Esophagus muscularis mucosa (tissue), 4 donors: ENCODE measurements around the gene POLR2J. TPM values are rescaled to one million over a fixed set of nuclear protein-coding genes. Genes with fewer than 3 reads are reported as not detected.

Experiments
- DNase-seq: peaks from one replicate; pipeline ENCODE4 v3.0.0-alpha.2; 2017; ENCODE audit errors: extremely low spot score
- H3K27ac ChIP-seq, 4 donors: fragments of 200-600 bp; sonication (generic); replicated peaks in 1 of 4; 1 replicate in 3 of 4; 2 replicates in 1 of 4; pipeline ENCODE4 v1.5.1; 2016 to 2019; ENCODE audit warnings: mild to moderate bottlenecking in 1 of 4
- H3K27me3 ChIP-seq, 4 donors: fragments of 200-600 bp; sonication (generic); one replicate each; pipeline versions ENCODE4 v1.5.1 to v1.6.0; 2016 to 2019
- H3K36me3 ChIP-seq, 4 donors: fragments of 200-600 bp; sonication (generic); one replicate each; pipeline ENCODE4 v1.5.1; 2016 to 2019
- H3K4me1 ChIP-seq, 4 donors: fragments of 200-600 bp; sonication (generic); one replicate each; pipeline ENCODE4 v1.5.1; 2016 to 2019
- H3K4me3 ChIP-seq, 4 donors: fragments of 200-600 bp; sonication (generic); 1 replicate in 2 of 4; 2 replicates in 2 of 4; pipeline ENCODE4 v1.5.1; 2016 to 2019; ENCODE audit warnings: mild to moderate bottlenecking in 4 of 4, moderate library complexity in 1 of 4
- H3K9me3 ChIP-seq, 4 donors: fragments of 200-600 bp; sonication (generic); 1 replicate in 3 of 4; 2 replicates in 1 of 4; pipeline ENCODE4 v1.5.1; 2016 to 2019
- CTCF ChIP-seq, 3 experiments: fragments of 200-600 bp in 2 of 3; fragments of 450-650 bp in 1 of 3; sonication (generic) in 2 of 3; IDR thresholded peaks; one replicate each; pipeline ENCODE4 v1.5.1; 2017 to 2019; ENCODE audit warnings: antibody characterized with exemption in 3 of 3, mild to moderate bottlenecking in 2 of 3, moderate library complexity in 1 of 3
- EP300 ChIP-seq: sonication (generic); formaldehyde crosslinking; IDR thresholded peaks from one replicate; pipeline ENCODE4 v1.6.1; 2017; ENCODE audit warnings: antibody characterized with exemption
- POLR2A ChIP-seq: fragments of 450-650 bp; IDR thresholded peaks from one replicate; pipeline ENCODE4 v1.6.1; 2017; ENCODE audit warnings: antibody characterized with exemption, moderate library complexity, mild to moderate bottlenecking, low read depth
- POLR2AphosphoS5 ChIP-seq, 2 donors: sonication (generic); formaldehyde crosslinking; IDR thresholded peaks; one replicate each; pipeline ENCODE4 v1.6.1; 2017; ENCODE audit warnings: antibody characterized with exemption in 2 of 2
- WGBS: methylation state at CpG from one replicate; pipeline ENCODE4 v1.1.5; 2018; 5-methylcytosine and 5-hydroxymethylcytosine counted together
- intact Hi-C: fragments of 100-400 bp; cut with DNase I; formaldehyde crosslinking; loops from one replicate; pipeline ENCODE4 v1.15.1; 2023
- total RNA-seq, 4 donors: library from RNA; depleted of rRNA; stranded (reverse); fragments of >200 nt; gene quantifications; one replicate each; pipeline versions ENCODE4 v1.1.0 to v1.2.1, GENCODE V29; 2016

The POLR2J gene
- total RNA-seq, 4 donors from 2014 or later = 20.7 to 31.1 (median 25.8) TPM

DNA sequence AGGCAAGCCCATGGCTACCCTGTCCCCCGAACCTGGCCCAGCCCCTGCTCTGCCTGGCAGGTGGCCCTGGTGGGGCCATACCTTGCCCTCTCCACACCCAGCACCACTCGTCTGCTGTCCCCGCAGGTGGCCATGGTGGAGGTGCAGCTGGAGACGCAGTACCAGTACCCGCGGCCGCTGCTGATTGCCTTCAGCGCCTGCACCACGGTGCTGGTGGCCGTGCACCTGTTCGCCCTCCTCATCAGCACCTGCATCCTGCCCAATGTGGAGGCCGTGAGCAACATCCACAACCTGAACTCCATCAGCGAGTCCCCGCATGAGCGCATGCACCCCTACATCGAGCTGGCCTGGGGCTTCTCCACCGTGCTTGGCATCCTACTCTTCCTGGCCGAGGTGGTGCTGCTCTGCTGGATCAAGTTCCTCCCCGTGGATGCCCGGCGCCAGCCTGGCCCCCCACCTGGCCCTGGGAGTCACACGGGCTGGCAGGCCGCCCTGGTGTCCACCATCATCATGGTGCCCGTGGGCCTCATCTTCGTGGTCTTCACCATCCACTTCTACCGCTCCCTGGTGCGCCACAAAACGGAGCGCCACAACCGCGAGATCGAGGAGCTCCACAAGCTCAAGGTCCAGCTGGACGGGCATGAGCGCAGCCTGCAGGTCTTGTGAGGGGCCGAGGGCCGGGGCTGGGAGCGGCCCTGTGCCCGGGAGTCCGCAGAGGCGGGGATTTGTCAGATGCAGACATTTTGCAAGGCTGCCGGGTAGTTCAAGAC lies 32.1 kb downstream of the POLR2J start:
- 98% methylated on average over 18 of the region's 41 CpGs for WGBS

DNA sequence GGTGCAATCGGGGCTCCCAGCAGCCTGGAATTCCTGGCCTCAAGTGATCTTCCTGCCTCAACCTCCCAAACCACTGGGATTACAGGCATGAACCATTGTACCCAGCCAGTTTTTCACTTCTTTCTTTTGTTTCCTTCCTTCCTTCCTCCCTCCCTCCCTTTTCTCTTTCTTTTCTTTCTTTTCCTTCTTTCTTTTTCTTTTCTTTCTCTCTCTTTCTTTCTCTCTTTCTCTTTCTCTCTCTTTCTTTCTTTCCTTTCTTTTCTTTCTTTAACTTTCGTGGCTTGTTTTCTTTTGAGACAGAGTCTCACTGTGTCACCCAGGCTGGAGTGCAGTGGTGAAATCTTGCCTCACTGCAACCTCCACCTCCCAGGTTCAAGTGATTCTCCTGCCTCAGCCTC lies 33.0 kb downstream of the POLR2J start:
- peaks cover 0 to under 1% (median 0%) of the 10 kb centered on the region in 4 donors for H3K4me1 ChIP-seq
- no peaks in the 10 kb centered on the region for H3K27me3 ChIP-seq
- H3K9me3 ChIP-seq = no peaks in the 10 kb centered on the region
- 52% methylated on average over 2 of the region's 2 CpGs for WGBS
- DNase-seq = no peak
- peaks cover 5 to 46% (median 26%) of the 10 kb centered on the region in 4 donors for H3K36me3 ChIP-seq
- TF ChIP-seq EP300 = no peak
- H3K4me3 ChIP-seq = no peak overlapping the region
- intact Hi-C loops = no loop called here
- no peak overlapping the region for H3K27ac ChIP-seq

More for the DNA sequence above, 32.1 kb downstream of the POLR2J start:
- no peak for DNase-seq
- H3K4me3 ChIP-seq = no peak overlapping the region
- no peak for TF ChIP-seq POLR2A
- TF ChIP-seq POLR2AphosphoS5 (IDR thresholded peaks at IDR 0.05) = no peak
- no peak for TF ChIP-seq CTCF (IDR thresholded peaks at IDR 0.05)
- TF ChIP-seq EP300 = no peak
- intact Hi-C loops = no loop called here
- H3K9me3 ChIP-seq = no peaks in the 10 kb centered on the region
- peaks cover 5 to 45% (median 26%) of the 10 kb centered on the region in 4 donors for H3K36me3 ChIP-seq
- H3K4me1 ChIP-seq = no peaks in the 10 kb centered on the region
- H3K27me3 ChIP-seq = no peaks in the 10 kb centered on the region
- H3K27ac ChIP-seq = no peak overlapping the region

DNA sequence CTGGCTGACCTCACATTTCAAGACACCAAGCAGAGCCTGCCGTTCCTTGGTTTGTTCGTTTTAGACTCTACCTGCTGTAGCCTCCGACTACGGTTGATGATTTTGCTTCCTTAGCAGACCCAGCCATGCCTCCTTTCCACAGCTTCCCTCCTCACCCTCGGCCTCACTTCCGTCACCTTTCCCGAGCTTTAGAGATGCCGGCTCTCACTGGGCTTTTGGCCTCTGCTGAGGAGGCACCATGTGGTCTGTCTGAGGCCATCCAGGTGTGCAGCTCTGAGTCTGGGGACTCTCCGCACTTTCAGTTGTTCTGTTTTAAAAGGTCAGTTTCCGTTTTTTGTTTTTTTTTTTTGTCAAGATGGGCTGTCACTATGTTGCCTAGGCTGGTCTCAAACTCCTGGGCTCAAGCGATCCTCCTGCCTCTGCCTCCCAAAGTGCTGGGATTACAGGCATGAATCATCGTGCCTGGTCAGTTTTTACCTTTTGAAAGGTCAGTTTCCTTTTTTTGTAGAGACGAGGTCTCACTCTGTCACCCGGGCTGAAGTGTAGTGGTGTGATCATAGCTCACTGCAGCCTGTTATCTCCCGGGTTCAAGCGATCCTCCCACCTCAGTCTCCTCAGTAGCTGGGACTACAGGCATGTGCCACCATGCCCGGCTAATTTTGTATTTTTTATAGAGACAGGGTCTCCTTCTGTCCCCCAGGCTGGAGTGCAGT lies 33.6 kb downstream of the POLR2J start:
- Histone ChIP-seq H3K27ac (no peak overlapping the region), H3K9me3 (no peaks in the 10 kb centered on the region), H3K27me3 (no peaks in the 10 kb centered on the region), H3K4me1 (peaks cover 0 to 6% (median 4%) of the 10 kb centered on the region in 4 donors), H3K36me3 (peaks cover 5 to 46% (median 26%) of the 10 kb centered on the region in 4 donors), H3K4me3 (no peak overlapping the region)
- TF ChIP-seq EP300 = no peak
- no peak for TF ChIP-seq POLR2AphosphoS5 (IDR thresholded peaks at IDR 0.05)
- TF ChIP-seq POLR2A = no peak
- no peak for TF ChIP-seq CTCF (IDR thresholded peaks at IDR 0.05)
- DNase-seq = no peak
- WGBS = 91% methylated on average over 17 of the region's 17 CpGs
- intact Hi-C loops = no loop called here

GRCh38 chr7:102439963-102440795 lies 38.5 kb downstream of the POLR2J start:
- H3K36me3 ChIP-seq = peaks cover 3 to 27% (median 10%) of the 10 kb centered on the region in 4 donors
- no peak for DNase-seq
- peak overlapping the region in 2 of 4 donors; percentile 21 to 52 for H3K27ac ChIP-seq
- WGBS = 65% methylated on average over 16 of the region's 17 CpGs
- TF ChIP-seq POLR2AphosphoS5 (IDR thresholded peaks at IDR 0.05) (peak; percentile 8 to 9), POLR2A (no peak)
- peaks cover 0 to 10% (median 9%) of the 10 kb centered on the region in 4 donors for H3K4me1 ChIP-seq
- H3K9me3 ChIP-seq = no peaks in the 10 kb centered on the region
- no peak overlapping the region for H3K4me3 ChIP-seq
- intact Hi-C loops = no loop called here
- no peaks in the 10 kb centered on the region for H3K27me3 ChIP-seq

DNA sequence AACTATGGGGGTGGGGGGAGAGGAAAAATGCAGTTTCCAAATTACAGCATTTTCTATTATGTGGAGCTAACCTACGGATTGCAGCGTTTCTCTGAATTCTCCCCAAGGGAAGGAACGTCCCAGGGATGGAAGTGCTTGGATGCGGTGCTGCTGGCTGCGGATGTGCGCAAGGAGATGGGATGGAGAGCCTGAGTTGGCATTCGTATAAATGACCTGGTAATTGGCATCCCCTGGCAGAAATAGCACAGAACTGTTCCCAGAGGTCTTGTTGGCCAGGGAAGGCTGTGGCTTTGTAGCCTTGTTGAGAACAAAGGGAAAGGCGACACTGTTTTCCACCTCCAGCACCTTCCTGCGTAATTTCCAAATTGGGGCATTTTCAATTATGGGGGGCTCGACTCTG lies 42.6 kb downstream of the POLR2J start:
- Histone ChIP-seq H3K9me3 (no peaks in the 10 kb centered on the region), H3K4me3 (no peak overlapping the region), H3K4me1 (peaks cover 23 to 40% (median 36%) of the 10 kb centered on the region in 4 donors), H3K27ac (no peak overlapping the region), H3K36me3 (peaks cover 0 to 10% (median 4%) of the 10 kb centered on the region in 4 donors), H3K27me3 (no peaks in the 10 kb centered on the region)
- DNase-seq = no peak
- 91% methylated on average over 10 of the region's 10 CpGs for WGBS
- intact Hi-C loops = no loop called here
- TF ChIP-seq POLR2AphosphoS5 (IDR thresholded peaks at IDR 0.05) (no peak), EP300 (no peak), POLR2A (no peak), CTCF (IDR thresholded peaks at IDR 0.05) (no peak)
